H9 (cell line): ENCODE data around the gene KCNK1. TPM values are rescaled to one million over a fixed set of nuclear protein-coding genes. Genes with fewer than 3 reads are reported as not detected.

Experiments
- DNase-seq: peaks from one replicate; pipeline ENCODE4 v3.0.0-alpha.2; 2017
- H2AFZ ChIP-seq: one replicate; pipeline ENCODE4 v1.6.1; 2013; ENCODE audit warnings: mild to moderate bottlenecking, low read length, control low read depth, moderate library complexity
- H2AK5ac ChIP-seq: 2 replicates; pipeline ENCODE4 v1.6.1; 2013; ENCODE audit warnings: low read length, control low read depth, mixed read lengths; ENCODE audit not compliant: insufficient read length
- H2BK120ac ChIP-seq: one replicate; pipeline ENCODE4 v1.6.1; 2013; ENCODE audit warnings: low read depth, mild to moderate bottlenecking, low read length, control low read depth, inconsistent platforms; ENCODE audit not compliant: poor library complexity, severe bottlenecking
- H2BK12ac ChIP-seq: 2 replicates; pipeline ENCODE4 v1.6.1; 2013; ENCODE audit warnings: low read length, control low read depth, mixed read lengths, low read depth; ENCODE audit not compliant: insufficient read length
- H2BK15ac ChIP-seq: 2 replicates; pipeline ENCODE4 v1.6.1; 2013; ENCODE audit warnings: low read depth, low read length, control low read depth
- H2BK20ac ChIP-seq: one replicate; pipeline ENCODE4 v1.6.1; 2013; ENCODE audit warnings: low read depth, mild to moderate bottlenecking, low read length, control low read depth, inconsistent platforms; ENCODE audit not compliant: poor library complexity, severe bottlenecking
- H2BK5ac ChIP-seq: 2 replicates; pipeline ENCODE4 v1.6.1; 2013; ENCODE audit warnings: low read length, control low read depth, mixed read lengths; ENCODE audit not compliant: insufficient read length
- H3K14ac ChIP-seq: 2 replicates; pipeline ENCODE4 v1.6.1; 2013; ENCODE audit warnings: low read length, control low read depth; ENCODE audit not compliant: insufficient read depth
- H3K18ac ChIP-seq: 2 replicates; pipeline ENCODE4 v1.6.1; 2013; ENCODE audit warnings: low read depth, mild to moderate bottlenecking, mixed read lengths, low read length, control low read depth; ENCODE audit not compliant: insufficient read length
- H3K23ac ChIP-seq: 2 replicates; pipeline ENCODE4 v1.6.1; 2013; ENCODE audit warnings: low read length, control low read depth, mixed read lengths, low read depth; ENCODE audit not compliant: insufficient read length
- H3K23me2 ChIP-seq: 2 replicates; pipeline ENCODE4 v1.6.1; 2013; ENCODE audit warnings: low read depth, mild to moderate bottlenecking, mixed read lengths, low read length, control low read depth; ENCODE audit not compliant: insufficient read length, poor library complexity, severe bottlenecking
- H3K27ac ChIP-seq: 2 replicates; pipeline ENCODE4 v1.5.1; 2013; ENCODE audit warnings: low read length, control low read depth, mixed read lengths, low read depth; ENCODE audit not compliant: insufficient read length
- H3K27me3 ChIP-seq: 2 replicates; pipeline ENCODE4 v1.6.1; 2013; ENCODE audit warnings: low read length, control low read depth, inconsistent platforms; ENCODE audit not compliant: insufficient read depth
- H3K4ac ChIP-seq: 2 replicates; pipeline ENCODE4 v1.6.1; 2013; ENCODE audit warnings: low read depth, mild to moderate bottlenecking, control low read depth, inconsistent platforms, low read length, moderate library complexity
- H3K4me1 ChIP-seq: 2 replicates; pipeline ENCODE4 v1.6.1; 2013; ENCODE audit warnings: low read length, control low read depth, inconsistent platforms; ENCODE audit not compliant: insufficient read depth
- H3K4me2 ChIP-seq: 2 replicates; pipeline ENCODE4 v1.6.1; 2013; ENCODE audit warnings: low read length, control low read depth, mixed read lengths; ENCODE audit not compliant: insufficient read length, insufficient read depth
- H3K56ac ChIP-seq: 2 replicates; pipeline ENCODE4 v1.6.1; 2013; ENCODE audit warnings: low read depth, mild to moderate bottlenecking, mixed read lengths, low read length, control low read depth; ENCODE audit not compliant: insufficient read length
- H3K79me1 ChIP-seq: 2 replicates; pipeline ENCODE4 v1.6.1; 2013; ENCODE audit warnings: low read depth, mild to moderate bottlenecking, moderate library complexity, low read length, control low read depth, inconsistent platforms; ENCODE audit not compliant: insufficient read depth, poor library complexity, severe bottlenecking
- H3K79me2 ChIP-seq: 2 replicates; pipeline ENCODE4 v1.6.1; 2013; ENCODE audit warnings: low read length, control low read depth, inconsistent platforms; ENCODE audit not compliant: insufficient read depth
- H3K9ac ChIP-seq: 2 replicates; pipeline ENCODE4 v1.6.1; 2013; ENCODE audit warnings: low read length, control low read depth, mixed read lengths; ENCODE audit not compliant: insufficient read length; ENCODE audit errors: extremely low read depth
- H3K9me3 ChIP-seq: one replicate; pipeline ENCODE4 v1.6.1; 2013; ENCODE audit warnings: low read depth, low read length, inconsistent platforms; ENCODE audit not compliant: control insufficient read depth
- H3T11ph ChIP-seq: one replicate; pipeline ENCODE4 v1.6.1; 2013; ENCODE audit warnings: mild to moderate bottlenecking, low read length, control low read depth, inconsistent platforms
- H4K20me1 ChIP-seq: one replicate; pipeline ENCODE4 v1.6.1; 2013; ENCODE audit not compliant: control insufficient read depth, insufficient read length, insufficient read depth
- H4K5ac ChIP-seq: 2 replicates; pipeline ENCODE4 v1.6.1; 2013; ENCODE audit warnings: low read depth, mild to moderate bottlenecking, mixed read lengths, low read length, control low read depth; ENCODE audit not compliant: insufficient read length
- H4K8ac ChIP-seq: replicated peaks from 2 replicates; pipeline ENCODE4 v1.6.1; 2013; ENCODE audit warnings: low read length, control low read depth, mixed read lengths, low read depth; ENCODE audit not compliant: insufficient read length
- H4K91ac ChIP-seq: 2 replicates; pipeline ENCODE4 v1.6.1; 2013; ENCODE audit warnings: low read depth, mild to moderate bottlenecking, moderate library complexity, mixed read lengths, low read length, control low read depth; ENCODE audit not compliant: insufficient read length
- H3K27ac Mint-ChIP-seq, 3 experiments: 2 replicates in 2 of 3; 3 replicates in 1 of 3; pipeline ENCODE4 v1.8.0; 2020 to 2021; ENCODE audit warnings: mixed read lengths in 3 of 3, mild to moderate bottlenecking in 1 of 3, moderate library complexity in 1 of 3
- H3K27me3 Mint-ChIP-seq: 2 replicates; pipeline ENCODE4 v1.8.0; 2021; ENCODE audit warnings: low read depth, mild to moderate bottlenecking, moderate library complexity, mixed read lengths
- H3K36me3 Mint-ChIP-seq, 3 experiments: 2 replicates in 2 of 3; 3 replicates in 1 of 3; pipeline ENCODE4 v1.8.0; 2020 to 2021; ENCODE audit warnings: low read depth in 3 of 3, mixed read lengths in 3 of 3; ENCODE audit not compliant: insufficient read depth in 1 of 3
- H3K4me1 Mint-ChIP-seq, 2 experiments: 2 replicates each; pipeline ENCODE4 v1.8.0; 2020; ENCODE audit warnings: mixed read lengths in 2 of 2
- H3K4me3 Mint-ChIP-seq, 2 experiments: 2 replicates in 1 of 2; 3 replicates in 1 of 2; pipeline ENCODE4 v1.8.0; 2020 to 2021; ENCODE audit warnings: mild to moderate bottlenecking in 2 of 2, mixed read lengths in 2 of 2, moderate library complexity in 1 of 2
- H3K9me3 Mint-ChIP-seq, 2 experiments: 2 replicates in 1 of 2; 3 replicates in 1 of 2; pipeline ENCODE4 v1.8.0; 2020; ENCODE audit warnings: mild to moderate bottlenecking in 2 of 2, mixed read lengths in 2 of 2, moderate library complexity in 1 of 2
- WGBS: extraction: QIAGEN DNeasy Blood & Tissue Kit; methylation state at CpG from one replicate; pipeline ENCODE4 v1.1.7; 2013; ENCODE audit warnings: missing lambda C conversion rate, low lambda C conversion rate, mixed read lengths; ENCODE audit not compliant: insufficient read length; ENCODE audit errors: extremely low coverage; 5-methylcytosine and 5-hydroxymethylcytosine counted together
- total RNA-seq: library from RNA; stranded (reverse); gene quantifications from 2 replicates; pipeline ENCODE4 v1.2.1, GENCODE V29; 2021
- TF ChIP-seq, protein P1 (sequence below): fragments of 200-600 bp; sonication (generic); conservative IDR thresholded peaks from 3 replicates; pipeline ENCODE4 v1.8.0; 2021; ENCODE audit warnings: antibody characterized with exemption, mild to moderate bottlenecking

KCNK1 gene
- total RNA-seq, 1 experiment from 2014 or later = 9.9 TPM

GRCh38 chr1:233659495-233659894, 45.6 kb downstream of the KCNK1 start:
- Mint-ChIP-seq H3K4me1 (peaks cover 16 to 22% of the 10 kb centered on the region in 2 experiments), H3K4me3 (no peak overlapping the region), H3K27me3 (no peaks in the 10 kb centered on the region), H3K36me3 (peaks cover 0 to 4% (median 0%) of the 10 kb centered on the region in 3 experiments; a peak in 1 of 7 replicates), H3K27ac (no peak overlapping the region), H3K9me3 (no peaks in the 10 kb centered on the region)
- H3K79me1 ChIP-seq = no peaks in the 10 kb centered on the region
- H3T11ph ChIP-seq = no peak overlapping the region
- no peak overlapping the region for H2BK12ac ChIP-seq
- no peak overlapping the region for H3K14ac ChIP-seq
- H2BK120ac ChIP-seq = no peak overlapping the region
- H3K79me2 ChIP-seq = no peaks in the 10 kb centered on the region
- no peak overlapping the region for H4K91ac ChIP-seq
- H4K20me1 ChIP-seq = no peaks in the 10 kb centered on the region
- no peak overlapping the region for H2BK5ac ChIP-seq
- H3K56ac ChIP-seq = no peak overlapping the region
- no peak for DNase-seq
- H3K23me2 ChIP-seq = no peaks in the 10 kb centered on the region
- no peak overlapping the region for H3K9ac ChIP-seq
- no peak overlapping the region for H2BK20ac ChIP-seq
- no peak overlapping the region for H3K4me2 ChIP-seq
- H3K4me1 ChIP-seq = no peaks in the 10 kb centered on the region
- WGBS = no CpG with 5 or more reads among the region's 7 CpGs
- no peak overlapping the region for H3K27ac ChIP-seq
- H3K27me3 ChIP-seq = no peaks in the 10 kb centered on the region
- H4K8ac ChIP-seq = no peak overlapping the region
- no peak overlapping the region for H2AFZ ChIP-seq
- no peak overlapping the region for H3K23ac ChIP-seq
- H3K4ac ChIP-seq = no peak overlapping the region
- no peak overlapping the region for H4K5ac ChIP-seq
- H3K18ac ChIP-seq = no peak overlapping the region
- TF ChIP-seq, protein P1, sequence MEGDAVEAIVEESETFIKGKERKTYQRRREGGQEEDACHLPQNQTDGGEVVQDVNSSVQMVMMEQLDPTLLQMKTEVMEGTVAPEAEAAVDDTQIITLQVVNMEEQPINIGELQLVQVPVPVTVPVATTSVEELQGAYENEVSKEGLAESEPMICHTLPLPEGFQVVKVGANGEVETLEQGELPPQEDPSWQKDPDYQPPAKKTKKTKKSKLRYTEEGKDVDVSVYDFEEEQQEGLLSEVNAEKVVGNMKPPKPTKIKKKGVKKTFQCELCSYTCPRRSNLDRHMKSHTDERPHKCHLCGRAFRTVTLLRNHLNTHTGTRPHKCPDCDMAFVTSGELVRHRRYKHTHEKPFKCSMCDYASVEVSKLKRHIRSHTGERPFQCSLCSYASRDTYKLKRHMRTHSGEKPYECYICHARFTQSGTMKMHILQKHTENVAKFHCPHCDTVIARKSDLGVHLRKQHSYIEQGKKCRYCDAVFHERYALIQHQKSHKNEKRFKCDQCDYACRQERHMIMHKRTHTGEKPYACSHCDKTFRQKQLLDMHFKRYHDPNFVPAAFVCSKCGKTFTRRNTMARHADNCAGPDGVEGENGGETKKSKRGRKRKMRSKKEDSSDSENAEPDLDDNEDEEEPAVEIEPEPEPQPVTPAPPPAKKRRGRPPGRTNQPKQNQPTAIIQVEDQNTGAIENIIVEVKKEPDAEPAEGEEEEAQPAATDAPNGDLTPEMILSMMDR = no peak
- no peaks in the 10 kb centered on the region for H3K9me3 ChIP-seq
- no peak overlapping the region for H2BK15ac ChIP-seq
- no peak overlapping the region for H2AK5ac ChIP-seq
